ENCODE measurements around the gene MPZL1. TPM values are rescaled to one million over a fixed set of nuclear protein-coding genes. Genes with fewer than 3 reads are reported as not detected.
A peak's percentile ranks its signal among the peaks of the same experiment; 100 is the strongest.

MPZL1 gene
- total RNA-seq, 1 donor from 2014 or later: 40.9 TPM

DNA sequence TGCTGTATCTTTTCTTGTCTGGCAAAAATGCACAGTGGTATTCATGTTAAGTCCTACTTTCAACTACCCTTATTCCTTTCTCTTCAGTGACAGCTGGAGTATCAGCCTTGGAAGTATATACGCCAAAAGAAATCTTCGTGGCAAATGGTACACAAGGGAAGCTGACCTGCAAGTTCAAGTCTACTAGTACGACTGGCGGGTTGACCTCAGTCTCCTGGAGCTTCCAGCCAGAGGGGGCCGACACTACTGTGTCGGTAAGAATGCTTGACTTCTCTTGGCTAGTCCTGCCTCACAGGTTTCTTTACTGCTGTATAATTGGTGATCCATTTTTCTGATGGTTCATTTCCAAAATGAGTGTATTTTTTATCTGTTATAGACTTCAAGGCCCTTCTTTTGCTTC lies 43.7 kb downstream of the MPZL1 start:
- Mint-ChIP-seq H3K4me3 (no peak overlapping the region), H3K27me3 (ENCODE audit: insufficient read depth) (no peaks in the 10 kb centered on the region), H3K36me3 (ENCODE audit: low read depth) (peaks cover 28% of the 10 kb centered on the region), H3K9me3 (no peaks in the 10 kb centered on the region), H3K27ac (no peak overlapping the region), H3K4me1 (ENCODE audit: low read depth) (peaks cover 37% of the 10 kb centered on the region)
- intact Hi-C loops (cut with micrococcal nuclease): no loop called here
- DNase-seq (ENCODE audit: low spot score): no peak

DNA sequence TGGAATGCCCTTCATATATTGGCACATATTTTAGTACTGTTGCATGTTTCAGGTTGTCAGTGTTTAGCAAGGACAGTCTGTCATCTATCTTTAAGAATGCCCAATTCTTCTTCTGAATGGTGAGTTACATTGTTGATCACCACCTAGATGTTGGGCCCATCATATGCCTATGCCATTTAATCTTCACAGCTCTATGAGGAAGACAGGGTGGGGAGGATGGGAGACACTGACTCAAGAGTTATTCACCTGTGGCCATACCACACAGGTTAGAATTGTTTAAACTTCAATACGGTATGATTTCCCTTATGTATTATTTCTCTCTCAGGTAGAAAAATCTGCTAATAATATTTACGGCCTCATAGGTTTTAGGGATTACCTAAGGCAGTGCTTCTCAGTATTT lies 44.8 kb downstream of the MPZL1 start:
- H3K36me3 Mint-ChIP-seq (ENCODE audit: low read depth): peaks cover 34% of the 10 kb centered on the region
- H3K27me3 Mint-ChIP-seq (ENCODE audit: insufficient read depth): no peaks in the 10 kb centered on the region
- intact Hi-C loops (cut with micrococcal nuclease): no loop called here
- no peak overlapping the region for H3K27ac Mint-ChIP-seq
- H3K9me3 Mint-ChIP-seq: no peaks in the 10 kb centered on the region
- DNase-seq (ENCODE audit: low spot score): no peak
- no peak overlapping the region for H3K4me3 Mint-ChIP-seq
- H3K4me1 Mint-ChIP-seq (ENCODE audit: low read depth): peaks cover 27% of the 10 kb centered on the region

DNA sequence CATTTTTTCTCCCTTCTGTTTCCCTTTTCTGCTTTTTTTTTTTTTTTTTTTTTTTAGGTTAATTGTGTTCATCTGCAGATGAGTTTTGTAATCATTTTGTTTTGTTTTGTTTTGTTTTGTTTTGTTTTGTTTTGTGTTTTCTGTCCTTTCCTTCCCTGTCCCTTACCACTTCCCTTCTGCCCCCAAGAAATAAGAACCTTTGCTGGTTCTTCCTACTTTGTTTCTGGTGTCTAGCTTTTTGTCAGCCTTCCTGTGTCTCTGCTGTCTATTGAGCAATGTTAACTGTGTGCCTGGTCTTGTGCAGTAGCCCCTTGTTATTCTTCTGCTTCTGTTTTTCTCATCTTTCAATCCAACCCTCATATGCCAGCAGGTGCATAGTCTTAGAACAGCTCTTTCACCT lies 46.0 kb downstream of the MPZL1 start:
- Mint-ChIP-seq H3K27me3 (ENCODE audit: insufficient read depth) (no peaks in the 10 kb centered on the region), H3K4me3 (no peak overlapping the region), H3K27ac (no peak overlapping the region), H3K9me3 (no peaks in the 10 kb centered on the region), H3K4me1 (ENCODE audit: low read depth) (peaks cover 19% of the 10 kb centered on the region), H3K36me3 (ENCODE audit: low read depth) (peaks cover 39% of the 10 kb centered on the region)
- no peak for DNase-seq (ENCODE audit: low spot score)
- intact Hi-C loops (cut with micrococcal nuclease): no loop called here

DNA sequence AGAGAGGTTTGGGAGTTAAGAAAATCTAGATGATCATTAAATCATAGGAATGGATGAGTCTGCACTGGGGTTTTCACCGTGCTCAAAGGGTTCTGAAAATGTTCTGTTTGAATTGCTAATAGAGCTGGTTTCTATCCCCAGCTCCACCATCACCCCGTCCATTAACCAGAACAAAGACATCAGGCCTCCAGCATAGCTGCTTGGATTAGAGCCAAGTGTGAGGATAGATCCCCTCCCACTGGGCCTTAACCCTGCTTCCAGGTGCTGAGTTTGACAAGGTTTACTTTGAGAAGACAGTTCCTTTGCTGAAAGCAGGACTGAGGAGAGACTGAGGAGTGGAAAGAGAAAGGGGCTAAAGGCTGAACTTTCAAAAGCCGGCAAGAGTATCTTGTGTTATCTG lies 48.3 kb downstream of the MPZL1 start:
- Mint-ChIP-seq H3K4me3 (no peak overlapping the region), H3K27me3 (ENCODE audit: insufficient read depth) (no peaks in the 10 kb centered on the region), H3K36me3 (ENCODE audit: low read depth) (peaks cover 49% of the 10 kb centered on the region), H3K27ac (no peak overlapping the region), H3K9me3 (no peaks in the 10 kb centered on the region), H3K4me1 (ENCODE audit: low read depth) (peaks cover 36% of the 10 kb centered on the region)
- intact Hi-C loops (cut with micrococcal nuclease): no loop called here
- DNase-seq (ENCODE audit: low spot score): no peak

DNA sequence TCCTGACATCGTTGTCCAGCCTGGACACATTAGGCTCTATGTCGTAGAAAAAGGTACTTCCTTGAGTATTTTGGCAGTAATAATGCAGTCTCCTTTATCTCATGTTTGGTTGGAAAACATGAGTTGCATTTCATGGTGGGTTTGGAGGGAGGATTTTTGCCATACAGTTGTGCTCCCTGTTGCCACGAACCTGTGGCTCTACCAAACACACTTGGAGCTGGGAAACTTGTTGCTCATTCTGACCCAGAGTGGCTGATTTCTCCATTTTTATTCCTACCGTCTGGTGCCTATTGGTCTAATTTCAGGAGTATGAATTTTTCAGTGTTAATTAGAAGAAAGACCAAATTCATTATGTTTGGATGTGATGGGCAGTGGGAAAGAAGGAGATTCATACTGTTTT lies 50.7 kb downstream of the MPZL1 start:
- peaks cover 52% of the 10 kb centered on the region for H3K4me1 Mint-ChIP-seq (ENCODE audit: low read depth)
- no peak for DNase-seq (ENCODE audit: low spot score)
- no peaks in the 10 kb centered on the region for H3K9me3 Mint-ChIP-seq
- H3K27me3 Mint-ChIP-seq (ENCODE audit: insufficient read depth): no peaks in the 10 kb centered on the region
- H3K27ac Mint-ChIP-seq: no peak overlapping the region
- intact Hi-C loops (cut with micrococcal nuclease): no loop called here
- no peak overlapping the region for H3K4me3 Mint-ChIP-seq
- peaks cover 49% of the 10 kb centered on the region for H3K36me3 Mint-ChIP-seq (ENCODE audit: low read depth)

DNA sequence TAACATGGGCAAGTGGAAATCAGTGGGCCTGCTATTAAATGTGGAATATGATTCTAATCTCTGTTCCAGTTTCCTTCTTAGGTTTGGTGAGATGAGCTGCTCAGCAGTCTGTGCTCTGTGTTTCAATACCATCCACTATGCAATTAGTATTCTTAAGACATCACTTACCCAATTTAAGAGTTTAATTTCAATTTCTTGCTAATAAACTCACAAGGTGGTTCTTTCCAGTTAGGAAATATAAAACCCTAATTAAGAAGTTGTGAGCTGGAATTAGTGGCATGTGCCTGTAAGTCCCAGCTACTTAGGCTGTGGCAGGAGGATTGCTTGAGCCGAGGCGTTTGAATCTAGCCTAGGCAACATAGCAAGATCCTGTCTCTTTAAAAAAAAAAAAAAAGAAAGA lies 51.7 kb downstream of the MPZL1 start:
- Mint-ChIP-seq H3K4me1 (ENCODE audit: low read depth) (peaks cover 46% of the 10 kb centered on the region), H3K9me3 (no peaks in the 10 kb centered on the region)
- intact Hi-C loops (cut with micrococcal nuclease): no loop called here

DNA sequence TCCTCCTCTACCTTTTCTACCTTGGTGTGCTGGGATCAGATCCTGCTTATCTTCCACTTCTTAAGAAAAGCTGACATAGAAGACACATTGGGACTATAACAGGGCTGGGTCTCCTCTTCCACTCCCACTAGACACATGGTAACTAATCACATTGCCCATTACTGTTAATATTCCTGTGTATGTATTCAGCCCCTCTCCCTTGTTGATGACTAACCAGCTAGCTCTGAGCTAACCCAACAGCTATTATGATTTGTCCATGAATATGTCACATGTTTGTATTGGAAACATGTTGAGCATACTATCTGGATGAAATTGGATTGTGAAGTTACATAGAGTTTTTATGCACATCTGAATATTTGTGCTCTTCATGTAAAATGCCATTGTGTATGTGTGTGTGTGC lies 52.9 kb downstream of the MPZL1 start:
- Mint-ChIP-seq H3K4me3 (no peak overlapping the region), H3K27ac (no peak overlapping the region), H3K36me3 (ENCODE audit: low read depth) (peaks cover 40% of the 10 kb centered on the region), H3K4me1 (ENCODE audit: low read depth) (peaks cover 46% of the 10 kb centered on the region), H3K27me3 (ENCODE audit: insufficient read depth) (no peaks in the 10 kb centered on the region), H3K9me3 (peaks cover 2% of the 10 kb centered on the region)
- no peak for DNase-seq (ENCODE audit: low spot score)
- intact Hi-C loops (cut with micrococcal nuclease): no loop called here

More for the DNA sequence above, 51.7 kb downstream of the MPZL1 start:
- H3K36me3 Mint-ChIP-seq (ENCODE audit: low read depth): peaks cover 46% of the 10 kb centered on the region
- H3K27ac Mint-ChIP-seq: no peak overlapping the region
- no peaks in the 10 kb centered on the region for H3K27me3 Mint-ChIP-seq (ENCODE audit: insufficient read depth)
- DNase-seq (ENCODE audit: low spot score): no peak
- no peak overlapping the region for H3K4me3 Mint-ChIP-seq

DNA sequence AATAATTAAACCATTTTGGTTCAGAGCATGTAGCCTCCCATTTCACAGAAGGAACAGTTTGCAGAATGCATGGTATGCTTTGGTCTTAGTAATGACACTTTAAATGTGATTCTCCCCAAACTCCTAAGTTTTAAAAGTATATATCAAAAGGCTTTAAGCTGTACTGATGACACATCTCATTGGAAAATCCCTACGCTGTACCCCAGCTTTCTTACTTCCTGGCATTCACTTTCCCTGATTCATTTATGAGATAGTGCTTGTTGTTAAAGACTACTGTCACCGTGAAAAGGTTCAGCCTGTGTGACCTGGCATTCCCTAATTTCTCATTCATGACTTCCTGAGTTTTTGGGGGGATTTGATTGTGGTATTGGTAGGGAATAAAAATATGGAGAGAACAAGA lies 53.4 kb downstream of the MPZL1 start:
- DNase-seq (ENCODE audit: low spot score): no peak
- Mint-ChIP-seq H3K4me1 (ENCODE audit: low read depth) (peaks cover 46% of the 10 kb centered on the region), H3K4me3 (no peak overlapping the region), H3K27me3 (ENCODE audit: insufficient read depth) (no peaks in the 10 kb centered on the region), H3K27ac (no peak overlapping the region), H3K36me3 (ENCODE audit: low read depth) (peaks cover 41% of the 10 kb centered on the region), H3K9me3 (peaks cover 6% of the 10 kb centered on the region)
- intact Hi-C loops (cut with micrococcal nuclease): no loop called here

DNA sequence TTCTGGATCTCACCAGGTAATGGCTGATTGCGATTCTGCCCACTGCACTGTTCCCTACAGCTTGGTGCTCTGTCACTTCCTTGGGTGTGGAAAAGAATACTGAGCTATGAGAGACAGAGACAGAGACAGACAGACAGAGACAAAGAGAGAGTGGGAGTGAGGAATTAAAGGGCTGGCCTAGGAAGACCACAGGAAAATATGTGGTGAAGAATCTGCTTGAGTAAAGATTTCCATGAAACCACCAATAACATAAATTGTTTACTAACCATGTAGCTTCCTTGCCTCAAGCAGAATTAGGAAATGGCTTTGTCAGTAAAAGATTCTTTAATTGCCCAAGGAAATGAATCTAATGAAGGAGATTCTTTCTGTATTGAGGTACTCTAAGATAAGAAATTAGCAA lies 54.4 kb downstream of the MPZL1 start:
- intact Hi-C loops (cut with micrococcal nuclease): loop anchor here (2.0 kb wide), 1 partner anchor 61 kb away; no protein-coding TSS in a partner anchor
- H3K36me3 Mint-ChIP-seq (ENCODE audit: low read depth): peaks cover 41% of the 10 kb centered on the region
- peaks cover 46% of the 10 kb centered on the region for H3K4me1 Mint-ChIP-seq (ENCODE audit: low read depth)
- DNase-seq (ENCODE audit: low spot score): no peak
- H3K9me3 Mint-ChIP-seq: peaks cover 15% of the 10 kb centered on the region
- H3K27me3 Mint-ChIP-seq (ENCODE audit: insufficient read depth): no peaks in the 10 kb centered on the region
- peak overlapping the region; percentile 23 for H3K4me3 Mint-ChIP-seq
- H3K27ac Mint-ChIP-seq: peak overlapping the region; percentile 38

DNA sequence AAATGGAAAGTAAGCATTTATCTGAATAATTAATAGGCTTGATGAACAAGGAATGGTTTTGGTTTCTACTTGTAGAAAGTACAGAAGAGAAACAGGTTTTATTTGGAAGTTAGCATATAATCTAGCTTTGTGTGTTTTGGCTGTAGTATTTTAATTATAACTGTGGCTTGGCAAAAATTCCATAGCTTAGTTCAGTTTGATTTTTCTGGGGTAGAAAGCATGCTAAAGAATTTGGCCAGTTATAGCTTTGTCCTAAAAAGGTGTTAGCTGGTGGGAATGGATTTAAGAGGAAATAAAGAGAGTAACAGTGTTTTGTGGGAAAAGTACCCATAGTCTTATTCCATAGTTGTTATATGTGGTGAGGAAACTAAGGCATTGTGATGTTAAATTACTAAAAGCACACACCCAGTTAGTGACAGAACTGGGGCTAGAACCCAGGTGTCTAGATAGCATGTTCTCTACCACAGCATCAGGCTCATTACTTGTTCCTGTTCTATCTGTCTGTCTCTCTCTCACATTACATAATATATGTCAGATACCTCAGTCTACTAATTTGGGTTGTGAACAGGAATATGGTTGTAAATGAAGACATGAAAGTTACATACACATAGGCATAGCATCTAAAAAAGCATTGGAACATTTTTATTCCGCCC lies 55.0 kb downstream of the MPZL1 start:
- peaks cover 18% of the 10 kb centered on the region for H3K9me3 Mint-ChIP-seq
- H3K27ac Mint-ChIP-seq: peak overlapping the region; percentile 33
- H3K27me3 Mint-ChIP-seq (ENCODE audit: insufficient read depth): no peaks in the 10 kb centered on the region
- DNase-seq (ENCODE audit: low spot score): no peak
- intact Hi-C loops (cut with micrococcal nuclease): loop anchor here (1.0 to 2.0 kb wide), 4 partner anchors 9 to 62 kb away; no protein-coding TSS in a partner anchor
- H3K36me3 Mint-ChIP-seq (ENCODE audit: low read depth): peaks cover 39% of the 10 kb centered on the region
- no peak overlapping the region for H3K4me3 Mint-ChIP-seq
- peaks cover 46% of the 10 kb centered on the region for H3K4me1 Mint-ChIP-seq (ENCODE audit: low read depth)

DNA sequence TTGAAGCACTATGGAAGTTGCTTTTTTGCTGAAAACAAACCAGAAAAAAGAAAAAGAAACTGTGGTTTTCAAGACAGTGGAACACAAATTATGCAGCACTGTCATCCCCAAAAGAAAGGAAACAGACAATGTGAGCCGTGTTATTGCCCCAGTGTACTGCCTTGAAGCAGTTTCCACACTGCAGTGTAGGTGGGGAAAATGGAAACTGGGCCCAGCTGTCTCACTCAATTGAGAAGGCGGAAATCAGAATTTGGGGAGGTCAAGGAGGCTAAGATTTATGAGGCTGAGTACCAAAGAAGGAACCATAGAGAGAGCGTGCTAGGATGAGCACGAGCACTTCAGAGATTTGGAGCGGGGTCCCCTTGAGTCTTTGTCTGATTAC lies 55.5 kb downstream of the MPZL1 start:
- intact Hi-C loops (cut with micrococcal nuclease): loop anchor here (1.0 to 2.0 kb wide), 4 partner anchors 8 to 62 kb away; no protein-coding TSS in a partner anchor
- H3K9me3 Mint-ChIP-seq: peaks cover 18% of the 10 kb centered on the region
- no peak overlapping the region for H3K4me3 Mint-ChIP-seq
- DNase-seq (ENCODE audit: low spot score): no peak
- H3K4me1 Mint-ChIP-seq (ENCODE audit: low read depth): peaks cover 46% of the 10 kb centered on the region
- H3K27me3 Mint-ChIP-seq (ENCODE audit: insufficient read depth): no peaks in the 10 kb centered on the region
- peak overlapping the region; percentile 33 for H3K27ac Mint-ChIP-seq
- H3K36me3 Mint-ChIP-seq (ENCODE audit: low read depth): peaks cover 37% of the 10 kb centered on the region

DNA sequence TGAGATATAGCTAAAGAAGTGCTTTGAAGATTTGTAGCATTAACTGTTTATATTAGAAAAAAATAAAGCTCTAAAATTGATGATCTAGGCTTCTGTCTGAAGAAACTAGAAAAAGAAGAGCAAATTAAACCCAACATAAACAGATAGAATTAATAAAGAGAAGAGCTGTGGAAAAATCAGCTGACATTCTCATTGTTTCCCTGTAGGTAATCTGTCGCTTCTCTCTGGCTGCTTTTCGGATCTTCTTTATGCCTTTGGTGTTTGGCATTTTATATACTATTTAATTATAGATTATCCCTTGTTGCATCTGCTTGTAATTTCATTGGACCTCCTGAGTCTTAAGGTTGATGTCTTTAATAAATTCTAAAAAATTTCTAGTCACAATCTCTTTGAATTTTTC lies 59.8 kb downstream of the MPZL1 start:
- Mint-ChIP-seq H3K36me3 (ENCODE audit: low read depth) (peaks cover 27% of the 10 kb centered on the region), H3K27me3 (ENCODE audit: insufficient read depth) (no peaks in the 10 kb centered on the region), H3K9me3 (peaks cover 18% of the 10 kb centered on the region), H3K4me3 (no peak overlapping the region), H3K27ac (no peak overlapping the region), H3K4me1 (ENCODE audit: low read depth) (peaks cover 17% of the 10 kb centered on the region)
- intact Hi-C loops (cut with micrococcal nuclease): no loop called here
- DNase-seq (ENCODE audit: low spot score): no peak

DNA sequence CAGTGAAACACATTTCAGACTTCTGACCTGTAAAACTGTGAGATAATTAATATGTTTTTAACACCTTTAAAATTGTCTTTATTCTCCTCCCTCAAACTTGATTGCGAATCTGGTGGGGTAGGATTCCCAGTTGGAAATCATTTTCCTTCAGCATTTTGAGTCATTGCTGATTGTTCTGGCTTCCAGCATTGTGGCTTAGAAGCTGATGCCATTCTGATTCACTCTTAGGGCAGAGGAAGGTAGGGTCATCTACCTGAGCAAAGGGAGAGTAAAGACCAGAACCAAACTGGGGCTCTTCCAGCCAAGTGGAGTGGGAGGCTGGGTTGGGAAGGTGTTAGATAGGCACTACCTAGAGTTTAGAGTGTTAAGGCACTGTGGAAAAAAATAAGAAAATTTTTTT lies 61.2 kb downstream of the MPZL1 start:
- peaks cover 28% of the 10 kb centered on the region for H3K36me3 Mint-ChIP-seq (ENCODE audit: low read depth)
- intact Hi-C loops (cut with micrococcal nuclease): no loop called here
- H3K27ac Mint-ChIP-seq: no peak overlapping the region
- H3K4me3 Mint-ChIP-seq: no peak overlapping the region
- no peak for DNase-seq (ENCODE audit: low spot score)
- peaks cover 18% of the 10 kb centered on the region for H3K9me3 Mint-ChIP-seq
- peaks cover 5% of the 10 kb centered on the region for H3K4me1 Mint-ChIP-seq (ENCODE audit: low read depth)
- H3K27me3 Mint-ChIP-seq (ENCODE audit: insufficient read depth): no peaks in the 10 kb centered on the region

Measured in activated T-helper 1 cell treated with anti-CD3 and anti-CD28 coated beads, Interleukin-12 subunit alpha, Interleukin-12 subunit beta, Interleukin-2, Interleukin-4 antibody, amounts not matched to agents 30 ng/mL and 10 ng/mL and 1 ng/mL, durations not matched to agents 14 hours and 24 hours and 36 hours (primary cell).